Measurements from ENCODE around the gene SPC24.
"Not testable (repeated sequence)": the region's sequence is repeated elsewhere in the genome, so short reads cannot be mapped to it uniquely, and the experiment has no call there.

Gene SPC24

DNA sequence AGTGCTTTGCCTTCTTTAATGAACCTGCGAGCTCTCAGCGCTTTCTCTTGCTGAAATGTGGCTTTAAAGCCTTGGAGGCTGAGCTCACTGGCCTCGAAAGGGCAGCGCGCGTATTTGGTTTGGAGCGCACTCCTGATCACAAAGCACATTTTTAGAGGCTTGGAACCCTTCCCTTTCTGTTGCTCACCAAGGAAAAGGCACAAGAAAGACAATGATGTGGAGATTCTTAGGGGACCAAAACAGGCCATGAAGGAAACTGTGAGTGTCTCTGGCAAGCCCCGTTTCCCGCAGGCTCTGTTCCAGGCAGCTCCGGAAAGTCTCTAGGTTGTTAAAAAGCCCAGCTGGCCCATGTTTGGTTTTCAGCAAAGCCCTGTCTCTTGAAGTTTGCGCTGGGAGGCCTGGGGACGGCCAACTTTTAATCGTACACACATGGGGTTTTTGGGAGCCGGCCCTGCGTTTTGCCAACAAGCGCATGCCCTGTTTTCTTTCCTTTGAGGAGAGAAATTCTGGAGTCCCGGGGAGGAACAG, 9.4 kb upstream of the SPC24 start:
- no peak overlapping the region for H3K4me3 ChIP-seq (ENCODE audit: low read length)
- DNase-seq (ENCODE audit: low read depth) = no peak
- TF ChIP-seq, protein P1, sequence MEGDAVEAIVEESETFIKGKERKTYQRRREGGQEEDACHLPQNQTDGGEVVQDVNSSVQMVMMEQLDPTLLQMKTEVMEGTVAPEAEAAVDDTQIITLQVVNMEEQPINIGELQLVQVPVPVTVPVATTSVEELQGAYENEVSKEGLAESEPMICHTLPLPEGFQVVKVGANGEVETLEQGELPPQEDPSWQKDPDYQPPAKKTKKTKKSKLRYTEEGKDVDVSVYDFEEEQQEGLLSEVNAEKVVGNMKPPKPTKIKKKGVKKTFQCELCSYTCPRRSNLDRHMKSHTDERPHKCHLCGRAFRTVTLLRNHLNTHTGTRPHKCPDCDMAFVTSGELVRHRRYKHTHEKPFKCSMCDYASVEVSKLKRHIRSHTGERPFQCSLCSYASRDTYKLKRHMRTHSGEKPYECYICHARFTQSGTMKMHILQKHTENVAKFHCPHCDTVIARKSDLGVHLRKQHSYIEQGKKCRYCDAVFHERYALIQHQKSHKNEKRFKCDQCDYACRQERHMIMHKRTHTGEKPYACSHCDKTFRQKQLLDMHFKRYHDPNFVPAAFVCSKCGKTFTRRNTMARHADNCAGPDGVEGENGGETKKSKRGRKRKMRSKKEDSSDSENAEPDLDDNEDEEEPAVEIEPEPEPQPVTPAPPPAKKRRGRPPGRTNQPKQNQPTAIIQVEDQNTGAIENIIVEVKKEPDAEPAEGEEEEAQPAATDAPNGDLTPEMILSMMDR (IDR thresholded peaks at IDR 0.05; ENCODE audit: insufficient read depth, low read depth, low read length, missing control alignments) = no peak

DNA sequence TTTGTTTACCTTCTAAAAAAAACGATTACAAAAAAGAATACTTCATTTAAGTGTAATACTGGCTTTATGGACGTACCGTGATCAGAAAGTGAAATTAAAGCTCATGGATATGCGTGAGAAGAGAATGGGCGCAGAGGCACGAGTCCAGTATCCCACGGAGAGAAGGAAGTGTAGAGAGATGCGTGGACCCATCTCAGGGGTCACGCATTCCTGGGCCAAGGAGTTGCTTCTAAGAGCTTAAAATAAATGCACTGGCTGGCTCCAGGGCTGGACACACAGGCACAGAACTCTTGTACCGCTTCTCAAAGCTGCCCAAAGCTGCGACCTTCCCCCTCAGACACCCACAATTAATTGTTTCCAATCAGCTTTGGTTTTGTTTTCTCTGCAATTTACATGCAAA, 8.7 kb upstream of the SPC24 start:
- H3K4me3 ChIP-seq (ENCODE audit: low read length) = no peak overlapping the region
- TF ChIP-seq, protein P1 (IDR thresholded peaks at IDR 0.05; ENCODE audit: insufficient read depth, low read depth, low read length, missing control alignments) = no peak

DNA sequence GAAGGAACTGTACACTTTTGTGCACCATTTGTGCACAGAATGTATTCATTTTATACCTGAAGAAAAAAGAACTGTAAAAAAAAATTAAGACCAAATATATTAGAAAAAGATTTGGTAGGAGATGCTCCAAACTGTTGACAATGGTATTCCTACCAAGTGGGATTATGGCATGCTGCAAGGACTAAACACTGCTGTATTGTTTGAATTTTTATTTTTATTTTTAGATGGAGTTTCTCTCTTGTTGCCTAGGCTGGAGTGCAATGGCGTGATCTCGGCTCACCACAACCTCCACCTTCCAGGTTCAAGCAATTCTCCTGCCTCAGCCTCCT, 4.8 kb upstream of the SPC24 start:
- DNase-seq (ENCODE audit: low read depth); H3K4me3 ChIP-seq (ENCODE audit: low read length): not testable (repeated sequence)

More for the DNA sequence above, 8.7 kb upstream of the SPC24 start:
- DNase-seq (ENCODE audit: low read depth) = no peak

DNA sequence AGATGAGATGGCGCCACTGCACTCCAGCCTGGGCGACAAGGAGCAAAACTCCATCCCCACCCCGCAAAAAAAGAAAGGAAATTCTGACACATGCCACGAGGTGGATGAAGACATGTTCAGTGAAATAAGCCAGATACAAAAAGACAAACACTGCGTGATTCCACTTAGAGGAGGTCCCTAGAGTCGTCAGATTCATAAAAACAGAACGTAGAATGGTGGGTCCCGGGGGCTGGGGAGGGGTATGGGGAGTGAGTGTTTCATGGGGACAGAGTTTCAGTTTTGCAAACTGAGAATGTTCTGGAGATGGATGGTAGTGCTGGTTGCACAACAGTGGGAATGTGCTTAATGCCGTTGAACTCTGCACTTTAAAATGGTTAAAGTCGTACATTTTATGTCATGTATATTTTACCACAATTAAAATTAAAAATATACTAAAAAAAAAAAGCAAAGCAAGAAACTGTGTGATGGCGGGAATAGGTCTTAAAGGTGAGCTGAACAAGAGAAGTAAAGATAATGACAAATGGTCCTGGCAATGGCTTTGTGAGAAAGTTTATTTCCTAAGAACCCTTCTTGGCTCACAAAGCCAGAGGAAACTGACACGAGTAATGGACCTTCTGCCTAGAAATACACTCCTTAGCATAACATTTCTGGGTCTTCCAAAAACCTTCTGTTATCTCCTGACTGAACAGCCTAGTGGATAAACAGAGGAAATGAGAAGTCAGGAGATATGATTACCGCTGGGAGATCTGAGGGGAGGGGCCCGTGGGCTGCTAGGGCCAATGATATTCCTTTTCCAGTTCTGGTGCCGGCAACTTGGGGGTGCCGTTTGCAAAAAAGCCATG, 4.2 kb upstream of the SPC24 start:
- H3K4me3 ChIP-seq (ENCODE audit: low read length) = no peak overlapping the region
- TF ChIP-seq, protein P1 (IDR thresholded peaks at IDR 0.05; ENCODE audit: insufficient read depth, low read depth, low read length, missing control alignments) = no peak
- no peak for DNase-seq (ENCODE audit: low read depth)

DNA sequence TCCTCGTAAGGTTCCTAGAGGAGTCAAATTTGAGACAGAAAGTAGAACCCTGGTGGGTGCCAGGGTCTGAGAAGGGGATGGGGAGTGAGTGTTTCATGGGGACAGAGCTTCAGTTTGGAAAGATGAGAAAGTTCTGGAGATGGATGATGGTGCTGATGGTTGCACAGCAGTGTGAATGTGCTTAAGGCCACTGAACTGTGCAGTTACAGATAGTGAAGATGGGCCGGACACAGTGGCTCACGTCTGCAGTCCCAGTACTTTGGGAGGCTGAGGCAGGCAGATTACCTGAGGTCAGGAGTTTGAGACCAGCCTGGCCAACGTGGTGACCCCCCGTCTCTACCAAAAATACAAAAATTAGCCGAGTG, 917 bp downstream of the SPC24 start:
- peak overlapping the region; percentile 79 for H3K4me3 ChIP-seq (ENCODE audit: low read length)
- DNase-seq (ENCODE audit: low read depth) = no peak
- TF ChIP-seq, protein P1 (IDR thresholded peaks at IDR 0.05; ENCODE audit: insufficient read depth, low read depth, low read length, missing control alignments) = no peak

DNA sequence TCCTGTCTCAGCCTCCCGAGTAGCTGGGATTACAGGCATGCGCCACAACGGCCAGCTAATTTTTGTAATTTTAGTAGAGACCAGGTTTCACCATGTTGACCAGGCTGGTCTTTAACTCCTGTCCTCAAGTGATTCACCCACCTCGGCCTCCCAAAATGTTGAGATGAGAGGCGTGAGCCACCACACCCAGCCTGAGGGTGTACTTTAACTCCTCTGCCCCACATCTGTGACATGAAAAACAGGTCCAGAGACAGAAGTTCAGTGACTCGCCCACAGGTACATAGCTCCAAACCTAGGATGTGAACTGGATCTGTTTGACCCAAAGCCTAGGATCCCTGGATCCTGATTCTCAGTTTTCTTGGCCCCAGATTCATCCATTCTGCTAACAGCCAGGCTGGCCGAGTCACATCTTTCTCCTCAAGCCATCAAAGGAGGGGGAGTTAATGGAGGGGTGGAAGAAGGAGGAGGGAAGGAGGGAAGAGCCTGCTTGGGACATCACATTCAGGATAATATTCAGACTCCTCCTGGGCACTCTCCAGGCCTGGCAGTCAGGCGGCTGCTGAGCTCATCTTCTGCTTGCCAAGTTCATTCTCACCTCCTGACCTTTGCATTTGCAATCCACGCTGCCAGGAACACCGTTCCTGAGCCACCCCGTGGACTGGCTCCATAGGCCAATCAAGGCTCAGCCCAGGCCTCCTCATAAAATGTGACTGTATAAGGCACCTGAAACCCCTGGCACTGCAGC, 3.1 kb downstream of the SPC24 start:
- TF ChIP-seq, protein P1 (IDR thresholded peaks at IDR 0.05; ENCODE audit: insufficient read depth, low read depth, low read length, missing control alignments) = no peak
- peak; percentile 59 for DNase-seq (ENCODE audit: low read depth)
- no peak overlapping the region for H3K4me3 ChIP-seq (ENCODE audit: low read length)

DNA sequence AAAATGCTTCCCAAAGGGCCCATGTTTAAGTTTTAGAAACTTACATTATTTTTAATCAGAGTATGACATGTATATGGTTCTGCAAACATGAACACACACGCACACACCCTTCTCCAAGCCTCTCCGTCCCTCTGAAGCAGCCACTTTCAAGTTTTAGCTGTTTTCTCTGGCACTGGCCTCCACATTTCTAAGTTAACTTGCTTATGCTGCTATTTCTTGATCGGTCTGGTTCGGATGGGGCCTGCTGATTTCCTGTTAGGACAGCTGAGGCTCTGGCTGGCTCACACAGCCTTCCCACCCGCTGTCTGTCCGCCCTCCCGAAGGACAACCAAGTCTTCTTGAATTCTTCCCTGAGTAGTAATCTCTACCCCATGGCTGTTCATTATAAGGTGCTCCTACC, 4.4 kb downstream of the SPC24 start:
- H3K4me3 ChIP-seq (ENCODE audit: low read length) = no peak overlapping the region
- no peak for DNase-seq (ENCODE audit: low read depth)
- TF ChIP-seq, protein P1 (IDR thresholded peaks at IDR 0.05; ENCODE audit: insufficient read depth, low read depth, low read length, missing control alignments) = no peak
